ENCODE results near the gene SPINDOC. TPM values are rescaled to one million over a fixed set of nuclear protein-coding genes. Genes with fewer than 3 reads are reported as not detected.

The SPINDOC gene
- total RNA-seq, 2 experiments from 2014 or later: 4.0 to 4.8 TPM

DNA sequence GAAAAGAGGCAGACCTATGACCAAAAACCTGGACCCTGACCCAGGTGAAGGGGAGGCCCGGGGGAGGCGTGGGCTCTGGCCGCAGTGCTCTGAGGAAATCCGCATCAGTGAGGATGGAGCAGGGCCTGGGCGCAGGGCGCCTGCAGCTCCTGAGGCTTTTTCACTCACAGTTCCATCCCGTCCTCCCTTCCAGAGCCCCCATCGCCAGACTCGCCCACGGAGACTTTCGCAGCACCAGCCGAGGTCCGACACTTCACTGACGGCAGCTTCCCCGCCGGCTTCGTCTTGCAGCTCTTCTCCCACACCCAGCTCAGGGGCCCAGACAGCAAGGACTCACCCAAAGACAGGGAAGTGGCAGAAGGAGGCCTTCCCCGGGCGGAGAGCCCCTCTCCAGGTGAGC lies 5.4 kb downstream of the SPINDOC start:
- H3K36me3 Mint-ChIP-seq (ENCODE audit: low read depth): peaks cover 54% of the 10 kb centered on the region
- DNase-seq: no peak
- H3K9me3 ChIP-seq (ENCODE audit: control insufficient read depth in 1 of 2, insufficient read depth in 1 of 2, low read length in 2 of 2): no peaks in the 10 kb centered on the region
- no peak for ATAC-seq (ENCODE audit: poor library complexity)
- H3K27me3 ChIP-seq (ENCODE audit: control insufficient read depth in 1 of 2, insufficient read depth in 2 of 2, low read length in 2 of 2): no peaks in the 10 kb centered on the region
- no peak overlapping the region for H3K27ac Mint-ChIP-seq
- H3K27me3 Mint-ChIP-seq: no peaks in the 10 kb centered on the region
- H3K4me1 ChIP-seq (ENCODE audit: insufficient read depth, low read length): peaks cover 10% of the 10 kb centered on the region
- H3K9me3 Mint-ChIP-seq: no peaks in the 10 kb centered on the region
- TF ChIP-seq, protein P1, sequence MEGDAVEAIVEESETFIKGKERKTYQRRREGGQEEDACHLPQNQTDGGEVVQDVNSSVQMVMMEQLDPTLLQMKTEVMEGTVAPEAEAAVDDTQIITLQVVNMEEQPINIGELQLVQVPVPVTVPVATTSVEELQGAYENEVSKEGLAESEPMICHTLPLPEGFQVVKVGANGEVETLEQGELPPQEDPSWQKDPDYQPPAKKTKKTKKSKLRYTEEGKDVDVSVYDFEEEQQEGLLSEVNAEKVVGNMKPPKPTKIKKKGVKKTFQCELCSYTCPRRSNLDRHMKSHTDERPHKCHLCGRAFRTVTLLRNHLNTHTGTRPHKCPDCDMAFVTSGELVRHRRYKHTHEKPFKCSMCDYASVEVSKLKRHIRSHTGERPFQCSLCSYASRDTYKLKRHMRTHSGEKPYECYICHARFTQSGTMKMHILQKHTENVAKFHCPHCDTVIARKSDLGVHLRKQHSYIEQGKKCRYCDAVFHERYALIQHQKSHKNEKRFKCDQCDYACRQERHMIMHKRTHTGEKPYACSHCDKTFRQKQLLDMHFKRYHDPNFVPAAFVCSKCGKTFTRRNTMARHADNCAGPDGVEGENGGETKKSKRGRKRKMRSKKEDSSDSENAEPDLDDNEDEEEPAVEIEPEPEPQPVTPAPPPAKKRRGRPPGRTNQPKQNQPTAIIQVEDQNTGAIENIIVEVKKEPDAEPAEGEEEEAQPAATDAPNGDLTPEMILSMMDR (IDR thresholded peaks at IDR 0.05): no peak
- H3K4me3 Mint-ChIP-seq: no peak overlapping the region
- ChIA-PET POLR2A (no interaction called here), CTCF (no interaction called here)
- H3K27ac ChIP-seq (ENCODE audit: low read depth in 1 of 2, low read length in 2 of 2): no peak overlapping the region
- intact Hi-C loops (cut with DNase I, micrococcal nuclease): no loop called here
- H3K4me1 Mint-ChIP-seq (ENCODE audit: low read depth): peaks cover 20% of the 10 kb centered on the region
- peaks cover 43% of the 10 kb centered on the region for H3K36me3 ChIP-seq (ENCODE audit: insufficient read depth, low read length)
- H3K4me3 ChIP-seq (ENCODE audit: low read length): no peak overlapping the region

GRCh38 chr11:63821411-63821810 lies 8.2 kb downstream of the SPINDOC start:
- intact Hi-C loops (cut with DNase I, micrococcal nuclease): no loop called here
- ATAC-seq (ENCODE audit: poor library complexity): no peak
- H3K9me3 Mint-ChIP-seq: no peaks in the 10 kb centered on the region
- H3K36me3 Mint-ChIP-seq (ENCODE audit: low read depth): peaks cover 69% of the 10 kb centered on the region
- Histone ChIP-seq H3K27me3 (ENCODE audit: control insufficient read depth in 1 of 2, insufficient read depth in 2 of 2, low read length in 2 of 2) (no peaks in the 10 kb centered on the region), H3K4me1 (ENCODE audit: insufficient read depth, low read length) (no peaks in the 10 kb centered on the region), H3K36me3 (ENCODE audit: insufficient read depth, low read length) (peaks cover 51% of the 10 kb centered on the region), H3K9me3 (ENCODE audit: control insufficient read depth in 1 of 2, insufficient read depth in 1 of 2, low read length in 2 of 2) (no peaks in the 10 kb centered on the region), H3K27ac (ENCODE audit: low read depth in 1 of 2, low read length in 2 of 2) (no peak overlapping the region), H3K4me3 (ENCODE audit: low read length) (no peak overlapping the region)
- H3K27ac Mint-ChIP-seq: no peak overlapping the region
- ChIA-PET POLR2A (no interaction called here), CTCF (no interaction called here)
- no peak for DNase-seq
- no peaks in the 10 kb centered on the region for H3K27me3 Mint-ChIP-seq
- no peaks in the 10 kb centered on the region for H3K4me1 Mint-ChIP-seq (ENCODE audit: low read depth)
- no peak overlapping the region for H3K4me3 Mint-ChIP-seq
- TF ChIP-seq, protein P1 (IDR thresholded peaks at IDR 0.05): no peak

GRCh38 chr11:63826471-63827190 lies 13.4 kb downstream of the SPINDOC start:
- no peaks in the 10 kb centered on the region for H3K9me3 Mint-ChIP-seq
- H3K27ac Mint-ChIP-seq: no peak overlapping the region
- peaks cover 23% of the 10 kb centered on the region for H3K36me3 ChIP-seq (ENCODE audit: insufficient read depth, low read length)
- H3K36me3 Mint-ChIP-seq (ENCODE audit: low read depth): peaks cover 38% of the 10 kb centered on the region
- DNase-seq (no peak), ATAC-seq (ENCODE audit: poor library complexity) (no peak)
- ChIA-PET POLR2A (no interaction called here), CTCF (no interaction called here)
- no peaks in the 10 kb centered on the region for H3K4me1 ChIP-seq (ENCODE audit: insufficient read depth, low read length)
- intact Hi-C loops (cut with DNase I, micrococcal nuclease): no loop called here
- H3K27ac ChIP-seq (ENCODE audit: low read depth in 1 of 2, low read length in 2 of 2): no peak overlapping the region
- no peaks in the 10 kb centered on the region for H3K9me3 ChIP-seq (ENCODE audit: control insufficient read depth in 1 of 2, insufficient read depth in 1 of 2, low read length in 2 of 2)
- no peaks in the 10 kb centered on the region for H3K27me3 ChIP-seq (ENCODE audit: control insufficient read depth in 1 of 2, insufficient read depth in 2 of 2, low read length in 2 of 2)
- H3K4me1 Mint-ChIP-seq (ENCODE audit: low read depth): no peaks in the 10 kb centered on the region
- no peak overlapping the region for H3K4me3 ChIP-seq (ENCODE audit: low read length)
- H3K27me3 Mint-ChIP-seq: no peaks in the 10 kb centered on the region
- H3K4me3 Mint-ChIP-seq: no peak overlapping the region
- TF ChIP-seq, protein P1 (IDR thresholded peaks at IDR 0.05): no peak
